GM11168 (cell line): ENCODE results near the gene SPTLC3.
"Not testable (repeated sequence)": the region's sequence is repeated elsewhere in the genome, so short reads cannot be mapped to it uniquely, and the experiment has no call there.

ENCODE experiments used
- in situ Hi-C: fragments of 300-500 bp; cut with MboI; formaldehyde crosslinking; loops from one replicate; pipeline ENCODE4 v1.12.0; 2022; ENCODE audit warnings: low sequenced_read_pairs; ENCODE audit not compliant: unreplicated experiment

SPTLC3 gene

GRCh38 chr20:13008761-13009681, at the start of gene SPTLC3:
Gene SPTLC3, plus strand, starts transcription at chr20:13008972. Its CDS starts 296 bp downstream, at chr20:13009268.
- in situ Hi-C loops: no loop called here

- in situ Hi-C loops: no loop called here
These were observed 47.0 kb upstream of the SPTLC3 start for GRCh38 chr20:12961725-12962124.

- in situ Hi-C loops: no loop called here
These were observed 45.9 kb upstream of the SPTLC3 start for GRCh38 chr20:12962895-12963294.

GRCh38 chr20:12963416-12963815, 45.4 kb upstream of the SPTLC3 start:
- in situ Hi-C loops: no loop called here

GRCh38 chr20:12965212-12965869, 43.4 kb upstream of the SPTLC3 start:
- in situ Hi-C loops: no loop called here

GRCh38 chr20:12965870-12966251, 42.9 kb upstream of the SPTLC3 start:
- in situ Hi-C loops: no loop called here

- in situ Hi-C loops: no loop called here
These were observed 42.2 kb upstream of the SPTLC3 start for GRCh38 chr20:12966468-12967085.

- in situ Hi-C loops: no loop called here
These were observed 40.8 kb upstream of the SPTLC3 start for GRCh38 chr20:12967932-12968331.

GRCh38 chr20:12968472-12968871, 40.3 kb upstream of the SPTLC3 start:
- in situ Hi-C loops: no loop called here

GRCh38 chr20:12969071-12969669, 39.6 kb upstream of the SPTLC3 start:
- in situ Hi-C loops: no loop called here

GRCh38 chr20:12970372-12970821, 38.4 kb upstream of the SPTLC3 start:
- in situ Hi-C loops: no loop called here

- in situ Hi-C loops: no loop called here
These were observed 32.8 kb upstream of the SPTLC3 start for GRCh38 chr20:12975833-12976608.

GRCh38 chr20:12976720-12977309, 32.0 kb upstream of the SPTLC3 start:
- in situ Hi-C loops: no loop called here

- in situ Hi-C loops: no loop called here
These were observed 31.2 kb upstream of the SPTLC3 start for GRCh38 chr20:12977328-12978125.

GRCh38 chr20:12978126-12978394, 30.7 kb upstream of the SPTLC3 start:
- in situ Hi-C loops: no loop called here

- in situ Hi-C loops: no loop called here
These were observed 29.9 kb upstream of the SPTLC3 start for GRCh38 chr20:12978613-12979495.

GRCh38 chr20:12979713-12980112, 29.1 kb upstream of the SPTLC3 start:
- in situ Hi-C loops: not testable (repeated sequence)

GRCh38 chr20:12982098-12982497, 26.7 kb upstream of the SPTLC3 start:
- in situ Hi-C loops: no loop called here
